ENCODE data around the gene BCAR3. TPM values are rescaled to one million over a fixed set of nuclear protein-coding genes. Genes with fewer than 3 reads are reported as not detected.
A peak's percentile ranks its signal among the peaks of the same experiment; 100 is the strongest.

Gene BCAR3
- total and polyA plus RNA-seq, 2 of the 4 experiments (the other 2 are of a cell fraction) = 41.4 to 46.4 TPM

GRCh38 chr1:93680420-93681100 is 1.1 kb downstream of the BCAR3 start:
- WGBS, 2 experiments (ENCODE audit: extremely low coverage in 2 of 2, insufficient read length in 1 of 2) = 0% methylated on average over 4 of the region's 29 CpGs; no CpG with 5 or more reads in 1 of the 2 experiments
- peak overlapping the region; percentile 77 for H4K91ac ChIP-seq (ENCODE audit: insufficient read depth, low read depth, low read length)
- H3K9ac ChIP-seq (ENCODE audit: low read depth, low read length) = peak overlapping the region; percentile 78
- peak overlapping the region; percentile 67 for H3K27ac ChIP-seq (ENCODE audit: insufficient read depth, low read length)
- peak overlapping the region; percentile 94 for H3K14ac ChIP-seq (replicated peaks; ENCODE audit: low read depth, low read length)
- peaks cover 5 to 56% of the 10 kb centered on the region in 2 experiments; a peak in 3 of 4 replicates for H3K79me1 ChIP-seq (ENCODE audit: low read depth in 1 of 2, low read length in 2 of 2)
- peaks cover 22% of the 10 kb centered on the region for H3K4me1 ChIP-seq (ENCODE audit: control insufficient read depth, insufficient read depth, low read length)
- ATAC-seq (ENCODE audit: low read depth) = peak; percentile 75
- H2BK15ac ChIP-seq (ENCODE audit: low read depth, low read length) = peak overlapping the region; percentile 58; the same call in 2 of the 3 replicates
- in situ Hi-C loops (cut with MboI; ENCODE audit: low sequenced_read_pairs) (no loop called here), intact Hi-C loops (cut with micrococcal nuclease) (loop anchor here (1.0 to 5.0 kb wide), 5 partner anchors 51 to 164 kb away; no protein-coding TSS in a partner anchor), dilution Hi-C loops (cut with HindIII; ENCODE audit: low sequenced_read_pairs, unreplicated experiment) (no loop called here)
- peak overlapping the region; percentile 89 for H2AK5ac ChIP-seq (ENCODE audit: low read depth, low read length)
- H2AK9ac ChIP-seq (replicated peaks; ENCODE audit: low read depth, low read length, poor library complexity) = peak overlapping the region; percentile 92
- H3K4me2 ChIP-seq (ENCODE audit: low read depth, low read length) = peak overlapping the region; percentile 85
- peak overlapping the region; percentile 88 for H2BK5ac ChIP-seq (ENCODE audit: low read depth, low read length, poor library complexity, severe bottlenecking)
- peak overlapping the region; percentile 36 to 82 for H4K8ac ChIP-seq (ENCODE audit: low read depth in 2 of 2, low read length in 2 of 2)
- peak overlapping the region; percentile 76 for H2BK20ac ChIP-seq (ENCODE audit: low read depth, low read length)
- peak overlapping the region; percentile 56 for H4K5ac ChIP-seq (ENCODE audit: low read depth, low read length)
- ChIA-PET POLR2A (ENCODE audit: unreplicated experiment) (no interaction called here), CTCF (interaction anchor here (1.1 to 1.3 kb wide), 2 partner anchors 50 to 135 kb away, joined by 4 to 6 read pairs; no protein-coding TSS in a partner anchor)
- H4K20me1 ChIP-seq (ENCODE audit: insufficient read depth, low read length) = peaks cover 46% of the 10 kb centered on the region
- BruUV-seq (replicated peaks) = no TSS peak
- peaks cover 7% of the 10 kb centered on the region for H3K36me3 ChIP-seq (ENCODE audit: control insufficient read depth, insufficient read depth, low read length)
- peak; percentile 89 for DNase-seq
- H2BK120ac ChIP-seq (ENCODE audit: low read depth, low read length) = peak overlapping the region; percentile 86
- H3K4me3 ChIP-seq (ENCODE audit: insufficient read depth, low read depth, low read length) = peak overlapping the region; percentile 57
- peaks cover 26% of the 10 kb centered on the region for H3K9me1 ChIP-seq (ENCODE audit: insufficient read depth, low read length)
- H3K23ac ChIP-seq (ENCODE audit: low read depth, low read length) = peak overlapping the region; percentile 98
- H2AFZ ChIP-seq (replicated peaks; ENCODE audit: low read length, poor library complexity) = peak overlapping the region; percentile 92
- peak overlapping the region; percentile 78 for H3K18ac ChIP-seq (ENCODE audit: low read depth, low read length)
- H3K4ac ChIP-seq (ENCODE audit: low read depth, low read length) = peak overlapping the region; percentile 95
- peak overlapping the region; percentile 93 for H3K56ac ChIP-seq (ENCODE audit: extremely low read depth, insufficient read depth, low read length)
- H3K9me3 ChIP-seq (ENCODE audit: control insufficient read depth, insufficient read depth, low read length) = no peaks in the 10 kb centered on the region
- H3K27me3 ChIP-seq (ENCODE audit: control insufficient read depth, insufficient read depth, low read length) = no peaks in the 10 kb centered on the region
- TF ChIP-seq RFX5 (IDR thresholded peaks at IDR 0.05; ENCODE audit: low read depth, low read length) = no peak
- no peak for TF ChIP-seq NFE2L2 (IDR thresholded peaks at IDR 0.05; ENCODE audit: low read depth, low read length)
- no peak for TF ChIP-seq RCOR1 (IDR thresholded peaks at IDR 0.05; ENCODE audit: insufficient replicate concordance, low read length)
- TF ChIP-seq, protein P1, sequence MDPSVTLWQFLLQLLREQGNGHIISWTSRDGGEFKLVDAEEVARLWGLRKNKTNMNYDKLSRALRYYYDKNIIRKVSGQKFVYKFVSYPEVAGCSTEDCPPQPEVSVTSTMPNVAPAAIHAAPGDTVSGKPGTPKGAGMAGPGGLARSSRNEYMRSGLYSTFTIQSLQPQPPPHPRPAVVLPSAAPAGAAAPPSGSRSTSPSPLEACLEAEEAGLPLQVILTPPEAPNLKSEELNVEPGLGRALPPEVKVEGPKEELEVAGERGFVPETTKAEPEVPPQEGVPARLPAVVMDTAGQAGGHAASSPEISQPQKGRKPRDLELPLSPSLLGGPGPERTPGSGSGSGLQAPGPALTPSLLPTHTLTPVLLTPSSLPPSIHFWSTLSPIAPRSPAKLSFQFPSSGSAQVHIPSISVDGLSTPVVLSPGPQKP (IDR thresholded peaks at IDR 0.05; ENCODE audit: borderline replicate concordance, low read depth, low read length) = no peak
- TF ChIP-seq CHD1 (IDR thresholded peaks at IDR 0.05; ENCODE audit: low read depth, low read length) = peak; percentile 65; the same call in 1 of the 2 replicates
- no peak for TF ChIP-seq FOS (IDR thresholded peaks at IDR 0.05; ENCODE audit: low read depth, low read length)
- TF ChIP-seq RAD21 (IDR thresholded peaks at IDR 0.05; ENCODE audit: low read length) = peak; percentile 66
- no peak for TF ChIP-seq MXI1 (IDR thresholded peaks at IDR 0.05; ENCODE audit: borderline replicate concordance, low read depth, low read length)
- TF ChIP-seq CEBPB (IDR thresholded peaks at IDR 0.05; ENCODE audit: low read depth, low read length) = peak; percentile 29; the same call in 1 of the 2 replicates
- TF ChIP-seq, protein P2, sequence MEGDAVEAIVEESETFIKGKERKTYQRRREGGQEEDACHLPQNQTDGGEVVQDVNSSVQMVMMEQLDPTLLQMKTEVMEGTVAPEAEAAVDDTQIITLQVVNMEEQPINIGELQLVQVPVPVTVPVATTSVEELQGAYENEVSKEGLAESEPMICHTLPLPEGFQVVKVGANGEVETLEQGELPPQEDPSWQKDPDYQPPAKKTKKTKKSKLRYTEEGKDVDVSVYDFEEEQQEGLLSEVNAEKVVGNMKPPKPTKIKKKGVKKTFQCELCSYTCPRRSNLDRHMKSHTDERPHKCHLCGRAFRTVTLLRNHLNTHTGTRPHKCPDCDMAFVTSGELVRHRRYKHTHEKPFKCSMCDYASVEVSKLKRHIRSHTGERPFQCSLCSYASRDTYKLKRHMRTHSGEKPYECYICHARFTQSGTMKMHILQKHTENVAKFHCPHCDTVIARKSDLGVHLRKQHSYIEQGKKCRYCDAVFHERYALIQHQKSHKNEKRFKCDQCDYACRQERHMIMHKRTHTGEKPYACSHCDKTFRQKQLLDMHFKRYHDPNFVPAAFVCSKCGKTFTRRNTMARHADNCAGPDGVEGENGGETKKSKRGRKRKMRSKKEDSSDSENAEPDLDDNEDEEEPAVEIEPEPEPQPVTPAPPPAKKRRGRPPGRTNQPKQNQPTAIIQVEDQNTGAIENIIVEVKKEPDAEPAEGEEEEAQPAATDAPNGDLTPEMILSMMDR (conservative IDR thresholded peaks at IDR 0.05; ENCODE audit: low read depth, low read length) = peak; percentile 62
- TF ChIP-seq MAZ (IDR thresholded peaks at IDR 0.05; ENCODE audit: borderline replicate concordance, low read depth, low read length) = peak; percentile 27; the same call in 1 of the 2 replicates
- no peak for TF ChIP-seq BHLHE40 (IDR thresholded peaks at IDR 0.05; ENCODE audit: low read depth, low read length)
- TF ChIP-seq, protein P3, sequence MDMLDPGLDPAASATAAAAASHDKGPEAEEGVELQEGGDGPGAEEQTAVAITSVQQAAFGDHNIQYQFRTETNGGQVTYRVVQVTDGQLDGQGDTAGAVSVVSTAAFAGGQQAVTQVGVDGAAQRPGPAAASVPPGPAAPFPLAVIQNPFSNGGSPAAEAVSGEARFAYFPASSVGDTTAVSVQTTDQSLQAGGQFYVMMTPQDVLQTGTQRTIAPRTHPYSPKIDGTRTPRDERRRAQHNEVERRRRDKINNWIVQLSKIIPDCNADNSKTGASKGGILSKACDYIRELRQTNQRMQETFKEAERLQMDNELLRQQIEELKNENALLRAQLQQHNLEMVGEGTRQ (IDR thresholded peaks at IDR 0.05; ENCODE audit: low read depth, low read length) = no peak
- no peak for TF ChIP-seq POLR2A (IDR thresholded peaks at IDR 0.05; ENCODE audit: low read depth, low read length)

All from IMR-90 (cell line).